ENCODE data around the gene ROR1. TPM values are rescaled to one million over a fixed set of nuclear protein-coding genes. Genes with fewer than 3 reads are reported as not detected.

ROR1 gene
- total and polyA plus RNA-seq, 9 of the 15 experiments (the other 6 are each of a cell fraction or from before 2014, with no cell fraction given): 0.02 TPM; not detected in 8

DNA sequence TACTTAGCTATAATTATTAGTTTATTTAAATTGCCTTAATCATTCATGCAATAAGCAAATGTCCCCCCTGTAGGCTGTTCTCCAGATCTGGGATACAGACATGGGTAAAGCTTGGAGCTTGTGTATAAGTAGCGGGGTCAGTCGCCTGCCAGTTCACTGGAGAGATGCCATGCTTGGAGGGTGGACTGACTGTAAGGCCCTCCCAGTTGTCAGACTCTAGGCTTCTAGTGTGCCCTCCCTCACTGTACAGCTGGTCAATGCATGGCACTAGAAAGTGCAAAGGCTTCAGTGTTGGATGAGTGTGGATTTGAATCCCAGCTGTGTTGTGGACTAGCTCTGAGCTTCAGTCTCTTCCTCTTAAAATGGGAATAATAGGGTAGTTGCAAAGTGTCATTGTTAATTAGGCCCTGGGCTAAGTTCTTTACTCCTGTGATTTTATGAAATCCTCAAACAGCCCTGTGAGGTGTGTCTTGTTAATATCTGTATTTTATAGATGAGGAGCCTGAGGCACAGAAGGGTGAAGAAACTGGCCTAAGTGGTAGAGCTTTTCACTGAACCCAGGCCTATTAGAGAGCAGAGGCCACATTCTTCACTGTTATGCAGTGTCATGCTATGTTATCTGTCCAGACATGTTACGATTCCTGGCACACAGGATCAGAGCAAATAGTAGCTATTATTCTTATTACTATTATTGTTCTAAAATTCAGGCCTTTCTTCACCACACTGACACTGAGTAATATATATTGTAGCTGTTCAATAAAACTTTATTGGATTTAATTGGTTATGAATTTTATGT, 85.9 kb downstream of the ROR1 start:
- in situ Hi-C loops (cut with MboI) (no loop called here), intact Hi-C loops (cut with micrococcal nuclease) (no loop called here)
- 0% methylated on average over 3 of the region's 3 CpGs for WGBS (ENCODE audit: insufficient coverage, low coverage, missing lambda C conversion rate)
- POLR2A ChIA-PET: no interaction called here
- no peak overlapping the region for H3K4me3 ChIP-seq
- no peaks in the 10 kb centered on the region for H4K20me1 ChIP-seq (replicated peaks; ENCODE audit: control insufficient read depth, insufficient read depth, low read length)
- no peak overlapping the region for H2AFZ ChIP-seq (ENCODE audit: low read depth, low read length)
- CTCF ChIA-PET (ENCODE audit: low intra/inter-chr PET ratio): no interaction called here
- H3K9me1 ChIP-seq (ENCODE audit: control insufficient read depth, insufficient read depth, low read length): peaks cover 2% of the 10 kb centered on the region
- ATAC-seq (no peak), DNase-seq (ENCODE audit: extremely low read depth in 1 of 4, low spot score in 3 of 4) (no peak), FAIRE-seq (no peak)
- no peak overlapping the region for H3K9ac ChIP-seq (ENCODE audit: insufficient read depth in 1 of 2, low read depth in 2 of 2, low read length in 2 of 2)
- no peak for TF ChIP-seq IRF2 (CRISPR knock-in tag; IDR thresholded peaks at IDR 0.05)
- no peak for TF ChIP-seq CAMTA2 (CRISPR knock-in tag; conservative IDR thresholded peaks at IDR 0.05)
- no peak for TF ChIP-seq ZKSCAN3 (CRISPR knock-in tag; IDR thresholded peaks at IDR 0.05)
- TF ChIP-seq ZNF134 (CRISPR knock-in tag; conservative IDR thresholded peaks at IDR 0.05): no peak
- no peak for TF ChIP-seq PTBP1 (IDR thresholded peaks at IDR 0.05; ENCODE audit: low read depth, low read length)
- TF ChIP-seq, protein P1, sequence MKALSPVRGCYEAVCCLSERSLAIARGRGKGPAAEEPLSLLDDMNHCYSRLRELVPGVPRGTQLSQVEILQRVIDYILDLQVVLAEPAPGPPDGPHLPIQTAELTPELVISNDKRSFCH (CRISPR knock-in tag; IDR thresholded peaks at IDR 0.05): no peak
- TF ChIP-seq, protein P1 (tag; IDR thresholded peaks at IDR 0.05): no peak
- TF ChIP-seq, protein P2, sequence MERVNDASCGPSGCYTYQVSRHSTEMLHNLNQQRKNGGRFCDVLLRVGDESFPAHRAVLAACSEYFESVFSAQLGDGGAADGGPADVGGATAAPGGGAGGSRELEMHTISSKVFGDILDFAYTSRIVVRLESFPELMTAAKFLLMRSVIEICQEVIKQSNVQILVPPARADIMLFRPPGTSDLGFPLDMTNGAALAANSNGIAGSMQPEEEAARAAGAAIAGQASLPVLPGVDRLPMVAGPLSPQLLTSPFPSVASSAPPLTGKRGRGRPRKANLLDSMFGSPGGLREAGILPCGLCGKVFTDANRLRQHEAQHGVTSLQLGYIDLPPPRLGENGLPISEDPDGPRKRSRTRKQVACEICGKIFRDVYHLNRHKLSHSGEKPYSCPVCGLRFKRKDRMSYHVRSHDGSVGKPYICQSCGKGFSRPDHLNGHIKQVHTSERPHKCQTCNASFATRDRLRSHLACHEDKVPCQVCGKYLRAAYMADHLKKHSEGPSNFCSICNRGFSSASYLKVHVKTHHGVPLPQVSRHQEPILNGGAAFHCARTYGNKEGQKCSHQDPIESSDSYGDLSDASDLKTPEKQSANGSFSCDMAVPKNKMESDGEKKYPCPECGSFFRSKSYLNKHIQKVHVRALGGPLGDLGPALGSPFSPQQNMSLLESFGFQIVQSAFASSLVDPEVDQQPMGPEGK (CRISPR knock-in tag; IDR thresholded peaks at IDR 0.05; ENCODE audit: borderline replicate concordance): no peak
- TF ChIP-seq RHOXF2B (CRISPR knock-in tag; conservative IDR thresholded peaks at IDR 0.05): no peak
- TF ChIP-seq HNRNPK (IDR thresholded peaks at IDR 0.05; ENCODE audit: low read depth, low read length, poor library complexity, severe bottlenecking): no peak
- no peak for TF ChIP-seq POLR2AphosphoS2 (IDR thresholded peaks at IDR 0.05; ENCODE audit: low read length)
- no peak for TF ChIP-seq ZNF561 (CRISPR knock-in tag; conservative IDR thresholded peaks at IDR 0.05)
- TF ChIP-seq, protein P3, sequence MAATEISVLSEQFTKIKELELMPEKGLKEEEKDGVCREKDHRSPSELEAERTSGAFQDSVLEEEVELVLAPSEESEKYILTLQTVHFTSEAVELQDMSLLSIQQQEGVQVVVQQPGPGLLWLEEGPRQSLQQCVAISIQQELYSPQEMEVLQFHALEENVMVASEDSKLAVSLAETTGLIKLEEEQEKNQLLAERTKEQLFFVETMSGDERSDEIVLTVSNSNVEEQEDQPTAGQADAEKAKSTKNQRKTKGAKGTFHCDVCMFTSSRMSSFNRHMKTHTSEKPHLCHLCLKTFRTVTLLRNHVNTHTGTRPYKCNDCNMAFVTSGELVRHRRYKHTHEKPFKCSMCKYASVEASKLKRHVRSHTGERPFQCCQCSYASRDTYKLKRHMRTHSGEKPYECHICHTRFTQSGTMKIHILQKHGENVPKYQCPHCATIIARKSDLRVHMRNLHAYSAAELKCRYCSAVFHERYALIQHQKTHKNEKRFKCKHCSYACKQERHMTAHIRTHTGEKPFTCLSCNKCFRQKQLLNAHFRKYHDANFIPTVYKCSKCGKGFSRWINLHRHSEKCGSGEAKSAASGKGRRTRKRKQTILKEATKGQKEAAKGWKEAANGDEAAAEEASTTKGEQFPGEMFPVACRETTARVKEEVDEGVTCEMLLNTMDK (IDR thresholded peaks at IDR 0.05; ENCODE audit: borderline replicate concordance, insufficient read depth, low read depth, low read length, poor library complexity, severe bottlenecking): no peak
- no peak for TF ChIP-seq SMARCA4 (IDR thresholded peaks at IDR 0.05)
- TF ChIP-seq ZNF668 (CRISPR knock-in tag; IDR thresholded peaks at IDR 0.05): no peak
- TF ChIP-seq ZNF778 (CRISPR knock-in tag; IDR thresholded peaks at IDR 0.05): no peak
- TF ChIP-seq RUNX1 (IDR thresholded peaks at IDR 0.05; ENCODE audit: low read depth): no peak
- TF ChIP-seq ZNF232 (CRISPR knock-in tag; IDR thresholded peaks at IDR 0.05): no peak
- H3K4me1 ChIP-seq (replicated peaks in 1 of 2; ENCODE audit: control insufficient read depth in 2 of 2, insufficient read depth in 2 of 2, low read length in 2 of 2): no peaks in the 10 kb centered on the region
- H3K27ac ChIP-seq (ENCODE audit: extremely low read depth, low read depth, low read length): no peak overlapping the region
- no peaks in the 10 kb centered on the region for H3K27me3 ChIP-seq (ENCODE audit: control insufficient read depth in 2 of 2, insufficient read depth in 2 of 2, low read length in 2 of 2)
- no peaks in the 10 kb centered on the region for H3K79me2 ChIP-seq (ENCODE audit: control insufficient read depth, insufficient read depth, low read length)
- no TSS peak for BruUV-seq (replicated peaks)
- H3K36me3 ChIP-seq (ENCODE audit: control insufficient read depth, insufficient read depth, low read length): no peaks in the 10 kb centered on the region
- H3K9me3 ChIP-seq (replicated peaks; ENCODE audit: control insufficient read depth, insufficient read depth, low read depth, low read length): no peaks in the 10 kb centered on the region
- H3K4me2 ChIP-seq (ENCODE audit: insufficient read depth, low read length): no peak overlapping the region
